ENCODE data around the gene KCNF1.

GRCh38 chr2:10947446-10948187, 35.9 kb downstream of the KCNF1 start:
- no peak for TF ChIP-seq CTCF (IDR thresholded peaks at IDR 0.05)
- no peak for TF ChIP-seq POLR2A (IDR thresholded peaks at IDR 0.05)
